Nephron progenitor cell (in vitro differentiated cells): Measurements from ENCODE around the gene ABI3BP.

Source experiments
- DNase-seq: peaks from one replicate; pipeline ENCODE4 v3.0.0; 2021
- H3K27ac Mint-ChIP-seq: 2 replicates; pipeline ENCODE4 v1.8.0; 2021; ENCODE audit warnings: mild to moderate bottlenecking, moderate library complexity, mixed read lengths
- H3K27me3 Mint-ChIP-seq: 2 replicates; pipeline ENCODE4 v1.8.0; 2021; ENCODE audit warnings: mild to moderate bottlenecking, low read depth, mixed read lengths; ENCODE audit not compliant: poor library complexity
- H3K36me3 Mint-ChIP-seq: 2 replicates; pipeline ENCODE4 v1.8.0; 2021; ENCODE audit warnings: low read depth, mixed read lengths
- H3K4me1 Mint-ChIP-seq: 2 replicates; pipeline ENCODE4 v1.8.0; 2021; ENCODE audit warnings: mixed read lengths
- H3K4me3 Mint-ChIP-seq: 2 replicates; pipeline ENCODE4 v1.8.0; 2021; ENCODE audit warnings: mild to moderate bottlenecking, moderate library complexity, mixed read lengths
- H3K9me3 Mint-ChIP-seq: 2 replicates; pipeline ENCODE4 v1.8.0; 2021; ENCODE audit warnings: mild to moderate bottlenecking, moderate library complexity, mixed read lengths
- TF ChIP-seq, protein P1 (sequence below): fragments of 200-600 bp; sonication (generic); IDR thresholded peaks from 2 replicates; pipeline ENCODE4 v1.5.0; 2021; ENCODE audit warnings: antibody characterized with exemption

Gene ABI3BP

DNA sequence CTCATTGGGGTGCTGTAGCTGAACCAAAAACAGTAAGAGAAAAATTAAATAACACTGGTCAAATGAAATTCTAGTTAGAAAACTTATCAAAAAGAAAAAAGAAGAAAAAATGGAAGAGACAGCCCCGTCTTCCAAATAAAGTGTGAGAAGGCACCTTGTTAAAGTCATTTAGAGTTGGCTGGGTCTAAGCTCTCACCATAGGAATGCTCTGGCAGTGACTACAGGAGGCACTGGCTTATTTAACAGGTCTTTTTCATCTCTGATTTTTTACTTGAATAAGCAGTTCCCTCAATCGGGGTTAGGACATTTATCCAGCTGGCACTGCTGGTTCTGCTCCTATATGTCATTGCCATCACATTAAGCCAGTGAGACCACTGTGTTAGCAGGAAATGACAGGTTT is 1.6 kb upstream of the ABI3BP start:
- DNase-seq: no peak
- Mint-ChIP-seq H3K27me3 (no peaks in the 10 kb centered on the region), H3K4me3 (no peak overlapping the region), H3K27ac (no peak overlapping the region), H3K9me3 (no peaks in the 10 kb centered on the region), H3K4me1 (peaks cover 18% of the 10 kb centered on the region), H3K36me3 (no peaks in the 10 kb centered on the region)
- TF ChIP-seq, protein P1, sequence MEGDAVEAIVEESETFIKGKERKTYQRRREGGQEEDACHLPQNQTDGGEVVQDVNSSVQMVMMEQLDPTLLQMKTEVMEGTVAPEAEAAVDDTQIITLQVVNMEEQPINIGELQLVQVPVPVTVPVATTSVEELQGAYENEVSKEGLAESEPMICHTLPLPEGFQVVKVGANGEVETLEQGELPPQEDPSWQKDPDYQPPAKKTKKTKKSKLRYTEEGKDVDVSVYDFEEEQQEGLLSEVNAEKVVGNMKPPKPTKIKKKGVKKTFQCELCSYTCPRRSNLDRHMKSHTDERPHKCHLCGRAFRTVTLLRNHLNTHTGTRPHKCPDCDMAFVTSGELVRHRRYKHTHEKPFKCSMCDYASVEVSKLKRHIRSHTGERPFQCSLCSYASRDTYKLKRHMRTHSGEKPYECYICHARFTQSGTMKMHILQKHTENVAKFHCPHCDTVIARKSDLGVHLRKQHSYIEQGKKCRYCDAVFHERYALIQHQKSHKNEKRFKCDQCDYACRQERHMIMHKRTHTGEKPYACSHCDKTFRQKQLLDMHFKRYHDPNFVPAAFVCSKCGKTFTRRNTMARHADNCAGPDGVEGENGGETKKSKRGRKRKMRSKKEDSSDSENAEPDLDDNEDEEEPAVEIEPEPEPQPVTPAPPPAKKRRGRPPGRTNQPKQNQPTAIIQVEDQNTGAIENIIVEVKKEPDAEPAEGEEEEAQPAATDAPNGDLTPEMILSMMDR: no peak

DNA sequence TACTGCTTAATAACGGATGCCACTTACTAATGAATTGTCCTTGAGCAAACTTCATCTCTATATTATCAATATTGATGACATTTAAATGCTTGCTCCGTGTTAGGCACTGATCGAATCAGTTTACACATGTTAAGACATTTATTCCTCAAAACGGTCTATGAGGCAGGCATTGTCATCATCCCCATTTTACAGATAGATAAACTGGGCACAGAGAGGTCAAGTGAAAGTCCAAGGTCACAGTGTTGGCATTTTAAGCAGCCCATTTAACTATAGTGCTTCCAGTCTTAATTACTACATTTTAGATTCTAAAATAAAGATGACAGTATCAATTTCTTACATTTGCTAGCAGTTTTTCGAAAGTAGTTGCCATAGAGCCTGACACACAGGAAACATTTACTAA is 966 bp upstream of the ABI3BP start:
- Mint-ChIP-seq H3K36me3 (no peaks in the 10 kb centered on the region), H3K4me3 (no peak overlapping the region), H3K9me3 (no peaks in the 10 kb centered on the region), H3K4me1 (peaks cover 18% of the 10 kb centered on the region), H3K27ac (no peak overlapping the region), H3K27me3 (peaks cover 3% of the 10 kb centered on the region)
- TF ChIP-seq, protein P1: no peak
- DNase-seq: no peak

- H3K4me1 Mint-ChIP-seq: peaks cover 18% of the 10 kb centered on the region
- no peak overlapping the region for H3K4me3 Mint-ChIP-seq
- DNase-seq: no peak
- no peaks in the 10 kb centered on the region for H3K36me3 Mint-ChIP-seq
- H3K27me3 Mint-ChIP-seq: peaks cover 3% of the 10 kb centered on the region
- peak overlapping the region; percentile 16 for H3K27ac Mint-ChIP-seq
- TF ChIP-seq, protein P1: no peak
- H3K9me3 Mint-ChIP-seq: no peaks in the 10 kb centered on the region
Observed at GRCh38 chr3:100992231-100993012, 799 bp downstream of the ABI3BP start.

DNA sequence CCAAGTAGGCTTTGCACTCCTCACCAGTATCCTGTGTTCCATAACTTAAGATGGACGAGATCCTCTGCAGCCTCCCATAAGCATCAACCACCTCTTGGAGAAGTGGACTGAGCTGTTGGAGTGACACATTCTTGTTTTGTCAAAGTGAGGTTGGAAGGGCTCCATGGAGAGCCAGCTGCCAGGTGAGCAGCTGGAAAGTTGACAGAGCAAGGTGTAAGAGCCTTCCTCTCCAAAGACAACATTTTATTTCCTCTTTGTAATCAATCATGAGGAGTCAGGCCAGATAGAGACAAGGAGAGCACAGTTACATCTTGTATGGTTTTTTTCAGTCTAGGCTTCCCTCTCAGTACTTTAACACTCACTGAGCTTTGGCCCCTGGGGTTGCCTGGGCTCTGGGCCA is 5.1 kb downstream of the ABI3BP start:
- DNase-seq: no peak
- H3K4me1 Mint-ChIP-seq: peaks cover 13% of the 10 kb centered on the region
- TF ChIP-seq, protein P1: no peak
- H3K27ac Mint-ChIP-seq: no peak overlapping the region
- no peaks in the 10 kb centered on the region for H3K9me3 Mint-ChIP-seq
- peaks cover 3% of the 10 kb centered on the region for H3K27me3 Mint-ChIP-seq
- H3K36me3 Mint-ChIP-seq: no peaks in the 10 kb centered on the region
- no peak overlapping the region for H3K4me3 Mint-ChIP-seq

- no peaks in the 10 kb centered on the region for H3K9me3 Mint-ChIP-seq
- H3K27ac Mint-ChIP-seq: no peak overlapping the region
- no peaks in the 10 kb centered on the region for H3K27me3 Mint-ChIP-seq
- DNase-seq: no peak
- TF ChIP-seq, protein P1: no peak
- no peaks in the 10 kb centered on the region for H3K4me1 Mint-ChIP-seq
- H3K36me3 Mint-ChIP-seq: no peaks in the 10 kb centered on the region
- H3K4me3 Mint-ChIP-seq: no peak overlapping the region
Observed at GRCh38 chr3:100984308-100984707, 8.9 kb downstream of the ABI3BP start.

DNA sequence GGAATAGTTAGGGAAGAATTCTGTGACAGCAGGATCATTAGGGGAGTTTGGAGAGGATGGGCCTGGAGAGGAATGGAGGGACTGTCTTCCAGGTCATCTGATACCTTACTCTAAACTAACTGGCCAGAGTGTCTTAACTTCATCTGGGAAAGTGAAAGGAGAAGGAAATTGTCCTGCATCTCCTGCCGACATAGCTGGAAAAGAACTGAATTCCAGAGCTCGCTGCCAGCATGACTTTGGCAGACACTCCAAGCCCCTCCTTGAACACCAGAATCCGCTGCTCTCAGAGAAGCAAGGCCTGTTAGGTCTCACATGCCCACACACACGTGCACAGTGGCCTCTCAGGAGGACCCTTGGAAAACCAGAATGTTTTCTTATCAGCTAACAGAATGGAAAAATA is 10.5 kb downstream of the ABI3BP start:
- Mint-ChIP-seq H3K27ac (no peak overlapping the region), H3K4me3 (no peak overlapping the region), H3K9me3 (no peaks in the 10 kb centered on the region), H3K36me3 (no peaks in the 10 kb centered on the region), H3K4me1 (no peaks in the 10 kb centered on the region), H3K27me3 (no peaks in the 10 kb centered on the region)
- DNase-seq: no peak
- TF ChIP-seq, protein P1: no peak
